ENCODE measurements around the gene CYTH1. TPM values are rescaled to one million over a fixed set of nuclear protein-coding genes. Genes with fewer than 3 reads are reported as not detected.

Gene CYTH1
- total RNA-seq, 4 donors from 2014 or later, result 6.2 to 56.1 (median 44.3) TPM

DNA sequence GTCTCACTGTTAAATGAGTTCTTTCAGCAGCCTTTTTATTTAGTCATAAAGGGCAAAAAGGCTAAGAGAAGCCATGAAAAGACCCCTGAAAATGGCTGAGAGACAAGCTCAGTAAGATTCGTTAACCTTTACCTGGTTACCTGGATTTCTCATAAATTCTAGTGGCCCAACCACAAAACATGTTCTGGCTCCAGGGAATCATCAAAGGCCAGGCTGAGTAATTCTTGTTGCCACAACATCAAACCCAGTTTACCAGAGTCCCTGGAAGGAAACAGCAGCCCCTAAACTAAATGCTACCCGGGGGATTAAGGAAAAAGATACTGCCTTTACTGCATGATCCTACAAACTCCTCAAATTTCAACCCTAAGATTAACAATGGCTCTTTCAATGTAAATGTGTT is 15.8 kb downstream of the CYTH1 start:
- Histone ChIP-seq H3K27ac (no peak overlapping the region), H3K27me3 (no peaks in the 10 kb centered on the region), H3K4me3 (no peak overlapping the region), H3K4me1 (no peaks in the 10 kb centered on the region), H3K9me3 (no peaks in the 10 kb centered on the region), H3K36me3 (no peaks in the 10 kb centered on the region)
- TF ChIP-seq, protein P1, sequence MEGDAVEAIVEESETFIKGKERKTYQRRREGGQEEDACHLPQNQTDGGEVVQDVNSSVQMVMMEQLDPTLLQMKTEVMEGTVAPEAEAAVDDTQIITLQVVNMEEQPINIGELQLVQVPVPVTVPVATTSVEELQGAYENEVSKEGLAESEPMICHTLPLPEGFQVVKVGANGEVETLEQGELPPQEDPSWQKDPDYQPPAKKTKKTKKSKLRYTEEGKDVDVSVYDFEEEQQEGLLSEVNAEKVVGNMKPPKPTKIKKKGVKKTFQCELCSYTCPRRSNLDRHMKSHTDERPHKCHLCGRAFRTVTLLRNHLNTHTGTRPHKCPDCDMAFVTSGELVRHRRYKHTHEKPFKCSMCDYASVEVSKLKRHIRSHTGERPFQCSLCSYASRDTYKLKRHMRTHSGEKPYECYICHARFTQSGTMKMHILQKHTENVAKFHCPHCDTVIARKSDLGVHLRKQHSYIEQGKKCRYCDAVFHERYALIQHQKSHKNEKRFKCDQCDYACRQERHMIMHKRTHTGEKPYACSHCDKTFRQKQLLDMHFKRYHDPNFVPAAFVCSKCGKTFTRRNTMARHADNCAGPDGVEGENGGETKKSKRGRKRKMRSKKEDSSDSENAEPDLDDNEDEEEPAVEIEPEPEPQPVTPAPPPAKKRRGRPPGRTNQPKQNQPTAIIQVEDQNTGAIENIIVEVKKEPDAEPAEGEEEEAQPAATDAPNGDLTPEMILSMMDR (IDR thresholded peaks at IDR 0.05), result no peak
- TF ChIP-seq POLR2A (IDR thresholded peaks at IDR 0.05), result no peak
- intact Hi-C loops (cut with DNase I; ENCODE audit: low total_unique reads), result no loop called here
- no peak for DNase-seq

DNA sequence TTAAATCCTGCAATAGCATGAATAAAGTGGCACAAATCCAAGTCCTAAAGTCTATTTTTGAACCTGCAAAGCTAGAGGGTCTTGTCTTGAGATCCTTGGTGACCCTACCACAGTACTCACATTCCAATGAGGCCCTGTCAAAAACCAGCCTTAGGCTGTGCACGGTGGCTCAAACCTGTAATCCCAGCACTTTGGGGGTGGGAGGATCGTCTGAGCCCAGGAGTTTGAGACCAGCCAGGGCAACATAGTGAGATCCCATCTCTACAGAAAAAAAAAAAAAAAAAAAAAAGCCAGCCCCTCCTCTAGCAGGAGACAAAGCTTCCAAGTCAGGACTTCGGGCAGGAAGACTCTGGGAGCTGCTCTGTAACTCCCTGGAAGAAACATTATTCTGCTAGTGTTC is 16.3 kb downstream of the CYTH1 start:
- no peaks in the 10 kb centered on the region for H3K36me3 ChIP-seq
- H3K27ac ChIP-seq, result no peak overlapping the region
- H3K4me1 ChIP-seq, result no peaks in the 10 kb centered on the region
- TF ChIP-seq POLR2A (IDR thresholded peaks at IDR 0.05), result no peak
- TF ChIP-seq, protein P1 (IDR thresholded peaks at IDR 0.05), result no peak
- no peaks in the 10 kb centered on the region for H3K9me3 ChIP-seq
- H3K4me3 ChIP-seq, result no peak overlapping the region
- intact Hi-C loops (cut with DNase I; ENCODE audit: low total_unique reads), result no loop called here
- no peaks in the 10 kb centered on the region for H3K27me3 ChIP-seq
- DNase-seq, result no peak

DNA sequence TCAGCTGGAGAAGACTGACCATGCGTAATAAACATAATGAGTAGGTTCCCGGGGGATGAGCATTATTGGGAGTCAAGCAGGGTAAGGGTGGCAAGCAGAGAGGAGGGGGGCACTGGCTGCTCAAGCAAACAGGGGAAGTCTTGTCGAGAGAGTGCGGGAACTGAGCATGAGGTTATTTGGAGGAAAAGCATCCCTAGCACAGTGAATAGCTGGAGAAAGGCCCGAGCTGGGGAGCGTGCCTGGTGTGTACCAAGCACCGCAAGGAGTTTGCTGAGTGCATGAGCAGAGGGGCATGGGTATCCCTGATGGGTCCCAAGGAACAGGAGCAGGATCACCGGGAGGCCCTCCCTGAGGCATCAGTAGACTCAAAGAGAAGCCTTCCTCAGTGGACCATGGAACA is 17.2 kb downstream of the CYTH1 start:
- H3K9me3 ChIP-seq, result no peaks in the 10 kb centered on the region
- DNase-seq, result no peak
- TF ChIP-seq, protein P1 (IDR thresholded peaks at IDR 0.05), result no peak
- no peaks in the 10 kb centered on the region for H3K36me3 ChIP-seq
- H3K27ac ChIP-seq, result no peak overlapping the region
- H3K27me3 ChIP-seq, result no peaks in the 10 kb centered on the region
- no peak overlapping the region for H3K4me3 ChIP-seq
- no peaks in the 10 kb centered on the region for H3K4me1 ChIP-seq
- intact Hi-C loops (cut with DNase I; ENCODE audit: low total_unique reads), result no loop called here

DNA sequence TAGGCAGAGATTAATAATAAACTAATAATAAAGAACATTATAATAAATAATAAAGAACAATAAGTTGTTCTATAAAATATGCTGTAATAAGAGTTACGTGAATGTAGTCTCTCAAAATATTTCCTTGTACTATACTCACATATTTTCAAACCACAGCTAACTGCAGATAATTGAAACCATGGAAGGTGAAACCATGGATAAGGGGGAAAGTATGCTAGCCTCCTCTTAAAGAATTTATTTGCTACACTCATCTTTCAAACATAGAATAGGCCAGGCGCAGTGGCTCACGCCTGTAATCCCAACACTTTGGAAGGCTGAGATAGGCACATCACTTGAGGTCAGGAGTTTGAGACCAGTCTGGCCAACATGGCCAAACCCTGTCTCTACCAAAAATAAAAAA is 18.5 kb downstream of the CYTH1 start:
- H3K36me3 ChIP-seq, result no peaks in the 10 kb centered on the region
- no peak for DNase-seq
- TF ChIP-seq, protein P1 (IDR thresholded peaks at IDR 0.05), result no peak
- TF ChIP-seq POLR2A (IDR thresholded peaks at IDR 0.05), result no peak
- no peaks in the 10 kb centered on the region for H3K27me3 ChIP-seq
- no peaks in the 10 kb centered on the region for H3K9me3 ChIP-seq
- H3K4me3 ChIP-seq, result no peak overlapping the region
- H3K4me1 ChIP-seq, result no peaks in the 10 kb centered on the region
- intact Hi-C loops (cut with DNase I; ENCODE audit: low total_unique reads), result no loop called here
- H3K27ac ChIP-seq, result no peak overlapping the region

DNA sequence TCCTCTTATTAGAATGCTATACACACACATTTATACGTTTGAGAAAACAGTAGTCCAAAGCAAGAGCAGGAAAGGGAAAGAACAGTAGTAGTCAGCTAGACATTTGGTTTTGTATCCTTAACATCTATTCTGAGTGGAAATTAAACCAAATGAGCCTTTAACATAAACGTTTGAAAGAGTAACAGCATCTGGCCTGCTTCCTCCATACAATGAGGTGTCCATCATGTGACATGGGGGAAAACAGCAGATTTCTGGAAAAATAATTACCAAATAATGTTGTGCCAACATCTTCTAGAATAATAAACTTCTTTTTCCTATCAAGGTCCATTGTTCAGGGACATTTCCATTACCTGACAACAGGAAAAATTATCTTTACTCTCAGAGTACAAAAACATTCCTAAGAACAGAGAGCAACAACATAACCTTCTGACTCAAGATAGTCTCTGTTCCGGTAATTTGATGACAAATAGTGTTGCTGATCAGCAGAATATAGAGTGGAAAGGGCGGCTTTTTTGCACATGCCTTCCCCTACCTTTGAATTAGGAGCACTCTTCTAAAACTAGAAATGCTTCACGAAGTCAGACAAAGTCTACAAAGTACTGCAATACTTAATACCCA is 20.2 kb downstream of the CYTH1 start:
- no peaks in the 10 kb centered on the region for H3K4me1 ChIP-seq
- TF ChIP-seq POLR2A (IDR thresholded peaks at IDR 0.05), result no peak
- TF ChIP-seq, protein P1 (IDR thresholded peaks at IDR 0.05), result no peak
- peak overlapping the region in 1 of 2 donors; percentile 49 for H3K27ac ChIP-seq

More for the DNA sequence above, 20.2 kb downstream of the CYTH1 start:
- H3K4me3 ChIP-seq, result no peak overlapping the region
- H3K27me3 ChIP-seq, result no peaks in the 10 kb centered on the region
- no peaks in the 10 kb centered on the region for H3K36me3 ChIP-seq
- H3K9me3 ChIP-seq, result no peaks in the 10 kb centered on the region
- no peak for DNase-seq
- intact Hi-C loops (cut with DNase I; ENCODE audit: low total_unique reads), result no loop called here
